Prostate gland (tissue), 2 donors: Measurements from ENCODE around the gene GAGE12J.

ENCODE experiments used
- CTCF ChIP-seq, 4 experiments: fragments of 200-600 bp in 2 of 4; fragments of 450-650 bp in 2 of 4; sonication (generic) in 2 of 4; IDR thresholded peaks; 1 replicate in 3 of 4; 2 replicates in 1 of 4; pipeline ENCODE4 v1.5.1; 2016 to 2019; ENCODE audit warnings: antibody characterized with exemption in 4 of 4, mild to moderate bottlenecking in 2 of 4, moderate library complexity in 2 of 4
- POLR2AphosphoS5 ChIP-seq: sonication (generic); formaldehyde crosslinking; IDR thresholded peaks from one replicate; pipeline ENCODE4 v1.6.1; 2017; ENCODE audit warnings: antibody characterized with exemption

- TF ChIP-seq CTCF (IDR thresholded peaks at IDR 0.05) (no peak), POLR2AphosphoS5 (no peak)
Measured at GRCh38 chrX:49277535-49277830, 44.4 kb upstream of the GAGE12J start.
